HCT116 (cell line): Measurements from ENCODE around the gene DMD. TPM values are rescaled to one million over a fixed set of nuclear protein-coding genes. Genes with fewer than 3 reads are reported as not detected.
A peak's percentile ranks its signal among the peaks of the same experiment; 100 is the strongest.

Source experiments
- ATAC-seq: fragments of 200-7000 bp; cut with Tn5 transposase; 2 replicates; pipeline ENCODE4 v1.9.1; 2020; ENCODE audit warnings: mild to moderate bottlenecking, moderate library complexity
- BruUV-seq: library from RNA; stranded (reverse); fragments of 400-500 nt; replicated peaks from 2 replicates; lab custom pipeline; 2021; lab: Mats Ljungman, UMichigan
- CTCF ChIA-PET: fragments of 300-600 bp; sonication (Branson Sonifier 250); formaldehyde crosslinking; loops from one replicate; lab custom pipeline; 2021; ENCODE audit warnings: antibody characterized with exemption; lab: Charles Lee
- POLR2A ChIA-PET: fragments of 300-600, 350-600 bp; sonication (Branson Sonifier 250); formaldehyde crosslinking; loops from one replicate; lab custom pipeline; 2021; ENCODE audit warnings: antibody characterized with exemption; lab: Charles Lee
- RAD21 ChIA-PET, 2 experiments: fragments of 300-600 bp; sonication (Branson Sonifier 250); formaldehyde crosslinking; loops; one replicate each; lab custom pipeline; 2023; ENCODE audit warnings: low total read pairs in 2 of 2; ENCODE audit not compliant: uncharacterized antibody in 2 of 2, unreplicated experiment in 2 of 2, low non-redundant PET in 1 of 2; lab: Charles Lee
- DNase-seq: peaks from one replicate; pipeline ENCODE4 v3.0.0-alpha.2; 2010; ENCODE audit warnings: low read depth, low spot score
- H2AFZ ChIP-seq: fragments of 200-600 bp; shearing (Covaris generic), sonication (generic); 2 replicates; pipeline ENCODE4 v1.6.1; 2017; ENCODE audit warnings: low read depth, mixed run types, mixed read lengths, antibody characterized with exemption, low read length; ENCODE audit not compliant: poor library complexity, severe bottlenecking
- H3K27ac ChIP-seq: 2 replicates; pipeline ENCODE4 v1.5.1; 2012; ENCODE audit warnings: low read depth, low read length
- H3K27me3 ChIP-seq: fragments of 200-600 bp; sonication (generic); 2 replicates; pipeline ENCODE4 v1.6.1; 2016; ENCODE audit warnings: mixed run types, low read length, mixed read lengths; ENCODE audit not compliant: insufficient read depth
- H3K36me3 ChIP-seq, 2 experiments: fragments of 200-500 bp in 1 of 2; fragments of 200-600 bp in 1 of 2; sonication (Bioruptor generic) in 1 of 2; sonication (generic) in 1 of 2; 2 replicates each; pipeline versions ENCODE4 v1.5.1 to v1.6.1; 2014 to 2016; ENCODE audit warnings: low read length in 2 of 2, inconsistent platforms in 1 of 2, mixed read lengths in 1 of 2, mixed run types in 1 of 2; ENCODE audit not compliant: insufficient read depth in 2 of 2, control insufficient read depth in 1 of 2
- H3K4me1 ChIP-seq, 2 experiments: fragments of 200-600 bp in 1 of 2; sonication (generic) in 1 of 2; 2 replicates each; pipeline versions ENCODE4 v1.5.1 to v1.6.1; 2012 to 2017; ENCODE audit warnings: low read length in 2 of 2, inconsistent platforms in 1 of 2, mild to moderate bottlenecking in 1 of 2, mixed read lengths in 1 of 2, mixed run types in 1 of 2, moderate library complexity in 1 of 2; ENCODE audit not compliant: insufficient read depth in 2 of 2, control insufficient read depth in 1 of 2
- H3K4me2 ChIP-seq: fragments of 200-600 bp; sonication (generic); 2 replicates; pipeline ENCODE4 v1.6.1; 2017; ENCODE audit warnings: mixed run types, low read length, mixed read lengths
- H3K4me3 ChIP-seq, 2 experiments: fragments of 200-600 bp in 1 of 2; sonication (generic) in 1 of 2; replicated peaks in 1 of 2; 2 replicates each; pipeline ENCODE4 v1.5.1; 2011 to 2016; ENCODE audit warnings: low read length in 2 of 2, control low read depth in 1 of 2, low read depth in 1 of 2, mild to moderate bottlenecking in 1 of 2, mixed read lengths in 1 of 2, mixed run types in 1 of 2
- H3K79me2 ChIP-seq: fragments of 200-600 bp; sonication (generic); 2 replicates; pipeline ENCODE4 v1.6.1; 2017; ENCODE audit warnings: mild to moderate bottlenecking, mixed run types, low read length, moderate library complexity, mixed read lengths; ENCODE audit not compliant: insufficient read depth
- H3K9ac ChIP-seq: fragments of 200-600 bp; sonication (generic); 2 replicates; pipeline ENCODE4 v1.6.1; 2016; ENCODE audit warnings: low read length, mixed read lengths
- H3K9me2 ChIP-seq: fragments of 200-600 bp; sonication (generic), shearing (Covaris generic); 2 replicates; pipeline ENCODE4 v1.6.1; 2017; ENCODE audit warnings: mixed run types, mild to moderate bottlenecking, moderate library complexity; ENCODE audit not compliant: insufficient read depth
- H3K9me3 ChIP-seq, 2 experiments: fragments of 200-500 bp in 1 of 2; fragments of 200-600 bp in 1 of 2; sonication (Bioruptor generic) in 1 of 2; sonication (generic) in 1 of 2; 2 replicates each; pipeline ENCODE4 v1.6.1; 2014 to 2017; ENCODE audit warnings: low read length in 2 of 2, mixed read lengths in 2 of 2, inconsistent platforms in 1 of 2, low read depth in 1 of 2, mild to moderate bottlenecking in 1 of 2, mixed run types in 1 of 2, moderate library complexity in 1 of 2; ENCODE audit not compliant: control insufficient read depth in 1 of 2, insufficient read depth in 1 of 2
- H4K20me1 ChIP-seq: fragments of 200-600 bp; sonication (generic), shearing (Covaris generic); 2 replicates; pipeline ENCODE4 v1.6.1; 2017; ENCODE audit warnings: mixed run types, mild to moderate bottlenecking, moderate library complexity; ENCODE audit not compliant: insufficient read depth
- ATF3 ChIP-seq: IDR thresholded peaks from 2 replicates; pipeline ENCODE4 v1.6.1; 2012
- CBX3 ChIP-seq: IDR thresholded peaks from 2 replicates; pipeline ENCODE4 v1.6.1; 2012; ENCODE audit warnings: low read depth
- CEBPB ChIP-seq: IDR thresholded peaks from 2 replicates; pipeline ENCODE4 v1.6.1; 2012; ENCODE audit warnings: low read depth
- EGR1 ChIP-seq: IDR thresholded peaks from 2 replicates; pipeline ENCODE4 v1.6.1; 2012; ENCODE audit warnings: low read depth
- ELF1 ChIP-seq: IDR thresholded peaks from 2 replicates; pipeline ENCODE4 v1.6.1; 2012; ENCODE audit warnings: low read depth, borderline replicate concordance
- JUND ChIP-seq: IDR thresholded peaks from 2 replicates; pipeline ENCODE4 v1.6.1; 2012
- MAX ChIP-seq: IDR thresholded peaks from 2 replicates; pipeline ENCODE4 v1.6.1; 2012
- POLR2A ChIP-seq: IDR thresholded peaks from 2 replicates; pipeline ENCODE4 v1.7.0; 2011; ENCODE audit warnings: borderline replicate concordance; ENCODE audit not compliant: insufficient read depth, insufficient read length; ENCODE audit errors: extremely low read depth
- RAD21 ChIP-seq: IDR thresholded peaks from 2 replicates; pipeline ENCODE4 v1.6.1; 2012; ENCODE audit warnings: low read depth, mild to moderate bottlenecking
- SP1 ChIP-seq: IDR thresholded peaks from 2 replicates; pipeline ENCODE4 v1.6.1; 2012; ENCODE audit warnings: low read depth
- YY1 ChIP-seq: IDR thresholded peaks from 2 replicates; pipeline ENCODE4 v1.6.1; 2011; ENCODE audit warnings: low read length, low read depth, moderate library complexity, mild to moderate bottlenecking; ENCODE audit not compliant: insufficient replicate concordance; ENCODE audit errors: extremely low read depth
- ZFX ChIP-seq: fragments of 450-650 bp; IDR thresholded peaks from 2 replicates; pipeline ENCODE4 v1.6.1; 2017
- intact Hi-C: fragments of 100-400 bp; cut with micrococcal nuclease; formaldehyde crosslinking; loops from 2 replicates; pipeline ENCODE4 v1.10.0; 2022
- total RNA-seq: library from RNA; stranded (reverse); gene quantifications from one replicate; pipeline ENCODE4 v1.2.1, GENCODE V29; 2021; ENCODE audit not compliant: unreplicated experiment
- TF ChIP-seq, protein P1 (sequence below), 3 experiments: fragments of 200-600 bp in 1 of 3; sonication (generic) in 1 of 3; IDR thresholded peaks in 2 of 3; conservative IDR thresholded peaks in 1 of 3; 2 replicates each; pipeline ENCODE4 v1.5.1; 2012 to 2017; ENCODE audit warnings: low read depth in 2 of 3, low read length in 2 of 3, antibody characterized with exemption in 1 of 3, borderline replicate concordance in 1 of 3, control low read depth in 1 of 3, mild to moderate bottlenecking in 1 of 3, mixed read lengths in 1 of 3, mixed run types in 1 of 3, moderate library complexity in 1 of 3; ENCODE audit not compliant: insufficient read depth in 1 of 3

Gene DMD
- total RNA-seq, 1 experiment from 2014 or later: 0.05 TPM

DNA sequence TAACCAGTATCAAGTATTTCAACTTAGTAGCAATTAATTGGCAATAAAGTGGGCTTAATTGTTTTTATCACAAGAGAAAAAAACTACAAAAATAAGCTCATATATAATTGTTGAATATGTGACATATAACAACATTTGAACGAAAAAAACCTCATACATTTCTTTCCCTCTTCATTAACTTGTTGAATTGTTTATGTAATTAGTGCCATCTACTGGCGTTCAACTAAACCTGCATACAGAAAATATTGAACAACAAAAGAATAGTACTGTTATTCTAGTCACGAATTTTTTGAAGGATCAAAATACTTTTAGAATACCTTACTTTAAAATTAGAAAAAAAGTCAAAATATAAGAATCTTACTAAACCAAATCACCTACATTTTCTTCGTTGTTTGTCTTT is 1553.0 kb downstream of the DMD start:
- no peaks in the 10 kb centered on the region for H3K36me3 ChIP-seq
- no peak for DNase-seq
- intact Hi-C loops: loop anchor here (2.0 to 5.0 kb wide), 3 partner anchors 446 to 921 kb away; no protein-coding TSS in a partner anchor
- no peak overlapping the region for H3K4me2 ChIP-seq
- CTCF ChIA-PET: no interaction called here
- RAD21 ChIA-PET: no interaction called here
- no peaks in the 10 kb centered on the region for H4K20me1 ChIP-seq
- ATAC-seq: no peak
- no peaks in the 10 kb centered on the region for H3K27me3 ChIP-seq
- no peak overlapping the region for H3K4me3 ChIP-seq
- no peaks in the 10 kb centered on the region for H3K9me2 ChIP-seq
- H3K9me3 ChIP-seq: no peaks in the 10 kb centered on the region
- H3K9ac ChIP-seq: no peak overlapping the region
- no TSS peak for BruUV-seq
- H3K4me1 ChIP-seq: no peaks in the 10 kb centered on the region
- no peak for TF ChIP-seq ZFX
- TF ChIP-seq, protein P1, sequence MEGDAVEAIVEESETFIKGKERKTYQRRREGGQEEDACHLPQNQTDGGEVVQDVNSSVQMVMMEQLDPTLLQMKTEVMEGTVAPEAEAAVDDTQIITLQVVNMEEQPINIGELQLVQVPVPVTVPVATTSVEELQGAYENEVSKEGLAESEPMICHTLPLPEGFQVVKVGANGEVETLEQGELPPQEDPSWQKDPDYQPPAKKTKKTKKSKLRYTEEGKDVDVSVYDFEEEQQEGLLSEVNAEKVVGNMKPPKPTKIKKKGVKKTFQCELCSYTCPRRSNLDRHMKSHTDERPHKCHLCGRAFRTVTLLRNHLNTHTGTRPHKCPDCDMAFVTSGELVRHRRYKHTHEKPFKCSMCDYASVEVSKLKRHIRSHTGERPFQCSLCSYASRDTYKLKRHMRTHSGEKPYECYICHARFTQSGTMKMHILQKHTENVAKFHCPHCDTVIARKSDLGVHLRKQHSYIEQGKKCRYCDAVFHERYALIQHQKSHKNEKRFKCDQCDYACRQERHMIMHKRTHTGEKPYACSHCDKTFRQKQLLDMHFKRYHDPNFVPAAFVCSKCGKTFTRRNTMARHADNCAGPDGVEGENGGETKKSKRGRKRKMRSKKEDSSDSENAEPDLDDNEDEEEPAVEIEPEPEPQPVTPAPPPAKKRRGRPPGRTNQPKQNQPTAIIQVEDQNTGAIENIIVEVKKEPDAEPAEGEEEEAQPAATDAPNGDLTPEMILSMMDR (IDR thresholded peaks at IDR 0.05 in 2 of 3, conservative IDR thresholded peaks at IDR 0.05 in 1 of 3; ENCODE audit: borderline replicate concordance in 1 of 3, insufficient read depth in 1 of 3, low read depth in 2 of 3, low read length in 2 of 3): peak in 2 of 3 experiments; percentile 8 to 35; a peak in 1 of 6 replicates
- TF ChIP-seq RAD21: peak; percentile 28
- TF ChIP-seq ELF1: no peak
- H3K79me2 ChIP-seq: no peaks in the 10 kb centered on the region
- POLR2A ChIA-PET: no interaction called here
- no peak overlapping the region for H2AFZ ChIP-seq
- no peak overlapping the region for H3K27ac ChIP-seq

GRCh38 chrX:31656013-31656412 is 1555.3 kb downstream of the DMD start:
- Histone ChIP-seq H3K27ac (no peak overlapping the region), H2AFZ (no peak overlapping the region), H3K79me2 (no peaks in the 10 kb centered on the region), H3K27me3 (no peaks in the 10 kb centered on the region), H3K4me3 (no peak overlapping the region), H3K36me3 (no peaks in the 10 kb centered on the region), H3K9ac (no peak overlapping the region), H3K4me2 (no peak overlapping the region), H4K20me1 (no peaks in the 10 kb centered on the region), H3K9me3 (no peaks in the 10 kb centered on the region), H3K9me2 (no peaks in the 10 kb centered on the region), H3K4me1 (no peaks in the 10 kb centered on the region)
- intact Hi-C loops: loop anchor here (5.0 kb wide), 2 partner anchors 444 to 919 kb away; no protein-coding TSS in a partner anchor
- ChIA-PET CTCF (no interaction called here), RAD21 (no interaction called here), POLR2A (no interaction called here)
- BruUV-seq: no TSS peak
- no peak for DNase-seq
- TF ChIP-seq MAX: no peak
- TF ChIP-seq ELF1: no peak
- TF ChIP-seq EGR1: no peak
- no peak for TF ChIP-seq CBX3
- TF ChIP-seq CEBPB: no peak
- TF ChIP-seq POLR2A: no peak
- TF ChIP-seq JUND: no peak
- TF ChIP-seq YY1: no peak
- no peak for TF ChIP-seq ZFX
- TF ChIP-seq SP1: no peak
- no peak for TF ChIP-seq ATF3
- ATAC-seq: no peak
